Heart right ventricle (tissue), 16 donors: Measurements from ENCODE around the gene SUSD5. TPM values are rescaled to one million over a fixed set of nuclear protein-coding genes. Genes with fewer than 3 reads are reported as not detected.

Experiments
- ATAC-seq, 8 donors: fragments of 200-7000 bp; cut with Tn5 transposase; one replicate each; pipeline ENCODE4 v1.9.1; 2020; ENCODE audit warnings: mild to moderate bottlenecking in 8 of 8, moderate library complexity in 8 of 8, moderate number of reproducible peaks in 1 of 8
- DNase-seq, 2 donors: peaks; one replicate each; pipeline ENCODE4 v3.0.0-alpha.2; 2020
- H3K27ac ChIP-seq, 10 donors: fragments of 200-600 bp; sonication (generic) in 2 of 10; one replicate each; pipeline versions ENCODE4 v1.5.0 to v1.8.0; 2020 to 2022; ENCODE audit warnings: mild to moderate bottlenecking in 3 of 10
- H3K27me3 ChIP-seq, 7 donors: fragments of 200-600 bp; one replicate each; pipeline ENCODE4 v1.8.0; 2021 to 2022; ENCODE audit warnings: mild to moderate bottlenecking in 2 of 7
- H3K36me3 ChIP-seq, 9 donors: fragments of 200-600 bp; sonication (generic) in 1 of 9; one replicate each; pipeline versions ENCODE4 v1.5.0 to v1.8.0; 2020 to 2022; ENCODE audit warnings: mild to moderate bottlenecking in 2 of 9
- H3K4me1 ChIP-seq, 9 donors: fragments of 200-600 bp; sonication (generic) in 1 of 9; one replicate each; pipeline versions ENCODE4 v1.5.0 to v1.8.0; 2020 to 2022; ENCODE audit warnings: mild to moderate bottlenecking in 4 of 9
- H3K4me3 ChIP-seq, 10 donors: fragments of 200-600 bp; sonication (generic) in 2 of 10; one replicate each; pipeline versions ENCODE4 v1.5.0 to v1.8.0; 2020 to 2022; ENCODE audit warnings: mild to moderate bottlenecking in 7 of 10, moderate library complexity in 2 of 10
- H3K9me3 ChIP-seq, 11 donors: fragments of 200-600 bp in 10 of 11; sonication (generic) in 2 of 11; one replicate each; pipeline versions ENCODE4 v1.5.0 to v1.8.0; 2013 to 2022; ENCODE audit warnings: mild to moderate bottlenecking in 2 of 11, control low read depth in 1 of 11, moderate library complexity in 1 of 11
- CTCF ChIP-seq, 9 donors: fragments of 200-600 bp; sonication (generic) in 2 of 9; IDR thresholded peaks; one replicate each; pipeline versions ENCODE4 v1.5.0 to v1.8.0; 2021 to 2022; ENCODE audit warnings: antibody characterized with exemption in 9 of 9, mild to moderate bottlenecking in 5 of 9, moderate library complexity in 1 of 9
- WGBS, 2 donors: extraction: QIAGEN DNeasy Blood & Tissue Kit; methylation state at CpG; one replicate each; pipeline ENCODE4 v1.1.7; 2013; ENCODE audit warnings: inconsistent platforms in 1 of 2; 5-methylcytosine and 5-hydroxymethylcytosine counted together
- intact Hi-C, 10 donors: fragments of 100-400 bp; cut with DNase I; formaldehyde crosslinking; loops; one replicate each; pipeline versions ENCODE4 v1.11.1 to v1.14.2; 2022
- polyA plus RNA-seq, 2 donors: library from polyadenylated mRNA; stranded (reverse); fragments of 200-250 nt; gene quantifications; one replicate each; pipeline ENCODE4 v1.2.3, GENCODE V29; 2013
- total RNA-seq, 10 donors: library from RNA; stranded (reverse); fragmentation: NEBNext Ultra II Directional in 3 of 10; extraction: Animal tissue kit (Norgen Biotek cat#: 25700) in 3 of 10; gene quantifications; one replicate each; pipeline versions ENCODE4 v1.2.1 to v1.2.4, GENCODE V29; 2021 to 2023
- donor health status: Arrhythmogenic right ventricular cardiomyopathy.
- donor health status: ischemic (EF 13 %, LVEDD 7.1; RV severe dilation, severe dysfunction).
- donor health status: healthy with polysubstance abuse.
- donor health status: DM: no; HTN: yes; CAD: no.
- donor health status: DM: no; HTN: no; CAD: no.
- donor health status: ischemic (EF 25% LVEDD 6.9; RV normal size, moderate dysfunction).
- donor health status: ischemic (EF 25% LVEDD 5.7; RV mildly dilated, moderate dysfunction).
- donor health status: healthy.
- donor health status: DM: yes; HTN: yes; CAD: no.
- donor health status: Ischemic cardiomyopathy.
- donor health status: ischemic (EF 35%, LVEDD 5.7; RV mildly dilated, moderate dysfunction).
- donor health status: nonischemic (EF 11% LVEDD 7.7; RV severe dilation, severe dysfunction).
- donor health status: DM: yes; HTN: yes; CAD: no.
- donor health status: PGD.
- donor health status: ischemic (EF 29% LVEDD 5.4; RV normal size, mild dysfunction).
- donor health status: nonischemic (EF 23%, LVEDD 6.1; RV moderate dilation, normal function).

The SUSD5 gene
- total and polyA plus RNA-seq, 12 donors, result 0.28 to 12.9 (median 1.0) TPM

- Histone ChIP-seq H3K27ac (no peak overlapping the region), H3K4me3 (no peak overlapping the region), H3K27me3 (peaks cover 0 to 14% (median 0%) of the 10 kb centered on the region in 7 donors), H3K9me3 (peaks cover 0 to 19% (median 0%) of the 10 kb centered on the region in 11 donors), H3K36me3 (no peaks in the 10 kb centered on the region), H3K4me1 (no peaks in the 10 kb centered on the region)
- ATAC-seq (no peak), DNase-seq (no peak)
- WGBS, 2 donors, result 71 to 86% methylated on average over 2 of the region's 2 CpGs
- intact Hi-C loops, result no loop called here
- TF ChIP-seq CTCF (IDR thresholded peaks at IDR 0.05), result no peak
These were observed 17.4 kb upstream of the SUSD5 start for GRCh38 chr3:33236005-33236404.

- 86 to 88% methylated on average over 1 of the region's 1 CpG for WGBS, 2 donors
- Histone ChIP-seq H3K27ac (no peak overlapping the region), H3K4me1 (no peaks in the 10 kb centered on the region), H3K36me3 (no peaks in the 10 kb centered on the region), H3K4me3 (no peak overlapping the region), H3K27me3 (peaks cover 0 to 16% (median 0%) of the 10 kb centered on the region in 7 donors), H3K9me3 (peaks cover 0 to 6% (median 0%) of the 10 kb centered on the region in 11 donors)
- intact Hi-C loops, result no loop called here
- ATAC-seq (no peak), DNase-seq (no peak)
- no peak for TF ChIP-seq CTCF (IDR thresholded peaks at IDR 0.05)
These were observed 15.3 kb upstream of the SUSD5 start for GRCh38 chr3:33233884-33234283.

- TF ChIP-seq CTCF (IDR thresholded peaks at IDR 0.05), result no peak
- Histone ChIP-seq H3K9me3 (no peaks in the 10 kb centered on the region), H3K4me1 (no peaks in the 10 kb centered on the region), H3K27ac (no peak overlapping the region), H3K36me3 (no peaks in the 10 kb centered on the region), H3K27me3 (peaks cover 0 to 13% (median 0%) of the 10 kb centered on the region in 7 donors), H3K4me3 (no peak overlapping the region)
- DNase-seq (no peak), ATAC-seq (no peak)
- intact Hi-C loops, result no loop called here
- WGBS, 2 donors, result 50 to 62% methylated on average over 5 of the region's 5 CpGs
These were observed 13.3 kb upstream of the SUSD5 start for GRCh38 chr3:33231756-33232465.

- WGBS, 2 donors, result 61 to 62% methylated on average over 5 of the region's 5 CpGs
- no peaks in the 10 kb centered on the region for H3K4me1 ChIP-seq
- intact Hi-C loops, result loop anchor here in 1 of 10 donors (10.0 kb wide), 1 partner anchor 95 kb away; no protein-coding TSS in a partner anchor
These were observed 11.3 kb upstream of the SUSD5 start for GRCh38 chr3:33229947-33230346.

More at GRCh38 chr3:33229947-33230346, 11.3 kb upstream of the SUSD5 start:
- TF ChIP-seq CTCF (IDR thresholded peaks at IDR 0.05), result no peak
- Histone ChIP-seq H3K4me3 (no peak overlapping the region), H3K36me3 (no peaks in the 10 kb centered on the region), H3K27me3 (peaks cover 0 to 13% (median 0%) of the 10 kb centered on the region in 7 donors), H3K9me3 (no peaks in the 10 kb centered on the region), H3K27ac (no peak overlapping the region)
- ATAC-seq (no peak), DNase-seq (no peak)
